HG02588 (cell line): Measurements from ENCODE around the gene NR1D1.

Experiments used
- ATAC-seq: cut with Tn5 transposase; IDR thresholded peaks from one replicate; pipeline ENCODE4 v1.9.1; 2021; ENCODE audit warnings: mild to moderate bottlenecking, moderate library complexity; ENCODE audit not compliant: unreplicated experiment

Gene NR1D1

GRCh38 chr17:40111221-40112128 lies 11.1 kb upstream of the NR1D1 start:
- ATAC-seq = no peak

GRCh38 chr17:40110026-40110845 lies 9.8 kb upstream of the NR1D1 start:
- ATAC-seq = no peak

GRCh38 chr17:40108970-40109824 lies 8.8 kb upstream of the NR1D1 start:
- no peak for ATAC-seq

- ATAC-seq = no peak
These were observed 7.3 kb upstream of the NR1D1 start for GRCh38 chr17:40107522-40108174.

GRCh38 chr17:40106760-40107521 lies 6.6 kb upstream of the NR1D1 start:
- no peak for ATAC-seq

GRCh38 chr17:40105861-40106759 lies 5.7 kb upstream of the NR1D1 start:
- no peak for ATAC-seq

- no peak for ATAC-seq
These were observed 4.5 kb upstream of the NR1D1 start for GRCh38 chr17:40104594-40105486.

- no peak for ATAC-seq
These were observed 3.3 kb upstream of the NR1D1 start for GRCh38 chr17:40103688-40104087.

GRCh38 chr17:40103071-40103661 lies 2.8 kb upstream of the NR1D1 start:
- ATAC-seq = no peak

- ATAC-seq = no peak
These were observed 1.2 kb upstream of the NR1D1 start for GRCh38 chr17:40101367-40102210.

GRCh38 chr17:40100669-40101366 lies 429 bp upstream of the NR1D1 start:
- ATAC-seq = no peak

- ATAC-seq = no peak
These were observed 570 bp downstream of the NR1D1 start for GRCh38 chr17:40099619-40100418.

- peak; percentile 49 for ATAC-seq
These were observed 1.4 kb downstream of the NR1D1 start for GRCh38 chr17:40098846-40099618.
